Calu3 (cell line): ENCODE data around the gene SPOCK2. TPM values are rescaled to one million over a fixed set of nuclear protein-coding genes. Genes with fewer than 3 reads are reported as not detected.

Experiments used
- BruUV-seq: library from RNA; stranded (reverse); fragments of 400-500 nt; replicated peaks from 2 replicates; lab custom pipeline; 2021; lab: Mats Ljungman, UMichigan
- CTCF ChIA-PET: fragments of 300-600 bp; sonication (Branson Sonifier 250); formaldehyde crosslinking; loops from one replicate; lab custom pipeline; 2022; ENCODE audit warnings: antibody characterized with exemption; lab: Charles Lee
- DNase-seq: peaks from one replicate; pipeline ENCODE4 v3.0.0; 2022
- H3K27ac Mint-ChIP-seq: one replicate; pipeline ENCODE4 v1.8.0; 2022; ENCODE audit warnings: mixed read lengths; ENCODE audit not compliant: unreplicated experiment
- H3K27me3 Mint-ChIP-seq: one replicate; pipeline ENCODE4 v1.8.0; 2022; ENCODE audit warnings: mixed read lengths; ENCODE audit not compliant: unreplicated experiment
- H3K36me3 Mint-ChIP-seq: one replicate; pipeline ENCODE4 v1.8.0; 2022; ENCODE audit warnings: mild to moderate bottlenecking, moderate library complexity, mixed read lengths; ENCODE audit not compliant: insufficient read depth, unreplicated experiment
- H3K4me1 Mint-ChIP-seq: one replicate; pipeline ENCODE4 v1.8.0; 2022; ENCODE audit warnings: mild to moderate bottlenecking, low read depth, mixed read lengths; ENCODE audit not compliant: unreplicated experiment
- H3K4me3 Mint-ChIP-seq: one replicate; pipeline ENCODE4 v1.8.0; 2022; ENCODE audit warnings: mild to moderate bottlenecking, low read depth, moderate library complexity, mixed read lengths; ENCODE audit not compliant: unreplicated experiment
- H3K9me3 Mint-ChIP-seq: one replicate; pipeline ENCODE4 v1.8.0; 2022; ENCODE audit warnings: low read depth, mixed read lengths; ENCODE audit not compliant: unreplicated experiment
- CTCF ChIP-seq: fragments of 200-600 bp; IDR thresholded peaks from one replicate; pipeline ENCODE4 v1.8.0; 2022; ENCODE audit warnings: antibody characterized with exemption; ENCODE audit not compliant: unreplicated experiment
- intact Hi-C: fragments of 100-400 bp; cut with micrococcal nuclease; formaldehyde crosslinking; loops from one replicate; pipeline ENCODE4 v1.10.0; 2022; ENCODE audit not compliant: unreplicated experiment
- total RNA-seq: library from RNA; stranded (reverse); gene quantifications from 2 replicates; pipeline ENCODE4 v1.2.3, GENCODE V29; 2022

SPOCK2 gene
- total RNA-seq, 1 experiment from 2014 or later = 162 TPM

- CTCF ChIA-PET = no interaction called here
- no TSS peak for BruUV-seq
- Mint-ChIP-seq H3K27ac (no peak overlapping the region), H3K4me1 (peaks cover 18% of the 10 kb centered on the region), H3K27me3 (no peaks in the 10 kb centered on the region), H3K4me3 (no peak overlapping the region), H3K36me3 (peaks cover 4% of the 10 kb centered on the region), H3K9me3 (no peaks in the 10 kb centered on the region)
- intact Hi-C loops = no loop called here
- DNase-seq = no peak
- TF ChIP-seq CTCF = no peak
Observed at GRCh38 chr10:72072046-72072445, 16.3 kb downstream of the SPOCK2 start.

GRCh38 chr10:72069751-72070526 lies 18.4 kb downstream of the SPOCK2 start:
- no peak overlapping the region for H3K4me3 Mint-ChIP-seq
- BruUV-seq = no TSS peak
- H3K9me3 Mint-ChIP-seq = no peaks in the 10 kb centered on the region
- CTCF ChIA-PET = interaction anchor here (0.7 to 1.4 kb wide), 3 partner anchors 11 to 153 kb away, joined by 3 to 5 read pairs (median 4); no protein-coding TSS in a partner anchor
- peak; percentile 37 for DNase-seq
- intact Hi-C loops = no loop called here
- no peaks in the 10 kb centered on the region for H3K27me3 Mint-ChIP-seq
- H3K4me1 Mint-ChIP-seq = peaks cover 9% of the 10 kb centered on the region
- H3K27ac Mint-ChIP-seq = no peak overlapping the region
- peaks cover 4% of the 10 kb centered on the region for H3K36me3 Mint-ChIP-seq
- no peak for TF ChIP-seq CTCF

- BruUV-seq = no TSS peak
- CTCF ChIA-PET = interaction anchor here (0.7 kb wide), 1 partner anchor 121 kb away, joined by 4 read pairs; no protein-coding TSS in a partner anchor
- TF ChIP-seq CTCF = no peak
- no peak overlapping the region for H3K27ac Mint-ChIP-seq
- DNase-seq = no peak
- no peaks in the 10 kb centered on the region for H3K27me3 Mint-ChIP-seq
- H3K4me1 Mint-ChIP-seq = peaks cover 10% of the 10 kb centered on the region
- no peaks in the 10 kb centered on the region for H3K9me3 Mint-ChIP-seq
- no peak overlapping the region for H3K4me3 Mint-ChIP-seq
- peaks cover 4% of the 10 kb centered on the region for H3K36me3 Mint-ChIP-seq
- intact Hi-C loops = no loop called here
Observed at GRCh38 chr10:72068901-72069446, 19.4 kb downstream of the SPOCK2 start.

GRCh38 chr10:72068126-72068765 lies 20.1 kb downstream of the SPOCK2 start:
- CTCF ChIA-PET = interaction anchor here (0.8 to 1.0 kb wide), 2 partner anchors 262 to 278 kb away, joined by 3 read pairs; no protein-coding TSS in a partner anchor
- Mint-ChIP-seq H3K27me3 (no peaks in the 10 kb centered on the region), H3K9me3 (no peaks in the 10 kb centered on the region), H3K36me3 (peaks cover 4% of the 10 kb centered on the region), H3K4me1 (peaks cover 17% of the 10 kb centered on the region), H3K27ac (no peak overlapping the region), H3K4me3 (no peak overlapping the region)
- no peak for TF ChIP-seq CTCF
- intact Hi-C loops = no loop called here
- DNase-seq = no peak
- BruUV-seq = no TSS peak
